Fibroblast of gingiva (primary cell): Measurements from ENCODE around the gene SPATA31A3.
"Not testable (repeated sequence)": the region's sequence is repeated elsewhere in the genome, so short reads cannot be mapped to it uniquely, and the experiment has no call there.

Source experiments
- DNase-seq: peaks from one replicate; pipeline ENCODE4 v3.0.0-alpha.2; 2011; ENCODE audit warnings: low read depth

Gene SPATA31A3

DNA sequence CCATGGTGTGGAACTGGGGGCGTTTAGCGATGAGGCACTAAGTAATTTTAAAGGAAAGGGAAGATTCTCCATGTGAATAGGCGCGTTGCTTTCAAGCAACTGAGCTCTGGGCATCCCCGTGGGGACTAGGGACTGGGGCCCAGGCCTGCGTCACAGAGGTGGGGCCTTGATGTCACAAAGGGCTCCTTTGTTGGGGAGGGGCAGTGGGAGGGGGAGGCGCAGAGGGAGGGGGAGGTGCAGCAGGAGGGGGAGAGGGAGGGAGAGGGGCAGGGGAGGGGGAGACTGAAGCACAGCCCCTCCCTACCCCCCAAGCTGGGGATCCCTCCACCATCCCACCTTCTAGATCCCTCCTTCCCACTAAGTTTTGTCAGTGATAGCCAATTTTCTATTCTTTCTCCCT lies at the start of gene SPATA31A3:
Gene SPATA31A3, minus strand, starts transcription at position 101 of the 400 bp plus-strand sequence. Its CDS starts 29 bp downstream, at position 72.
- DNase-seq, result not testable (repeated sequence)

DNA sequence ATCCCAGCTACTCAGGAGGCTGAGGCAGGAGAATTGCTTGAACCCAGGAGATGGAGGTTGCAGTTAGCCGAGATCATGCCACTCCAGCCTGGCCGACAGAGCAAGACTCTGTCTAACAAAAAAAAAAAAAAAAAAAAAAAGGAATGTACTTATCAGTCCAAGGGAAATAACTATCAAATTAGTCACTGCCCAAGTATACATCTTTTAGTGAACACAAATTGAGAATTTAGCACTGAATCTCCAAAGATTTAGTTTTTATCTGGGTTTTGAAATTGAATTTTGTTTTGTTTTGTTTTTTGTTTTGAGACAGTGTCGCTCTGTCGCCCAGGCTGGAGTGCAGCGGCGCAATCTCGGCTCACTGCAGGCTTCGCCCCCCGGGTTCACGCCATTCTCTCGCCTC lies 39.8 kb downstream of the SPATA31A3 start:
- not testable (repeated sequence) for DNase-seq

DNA sequence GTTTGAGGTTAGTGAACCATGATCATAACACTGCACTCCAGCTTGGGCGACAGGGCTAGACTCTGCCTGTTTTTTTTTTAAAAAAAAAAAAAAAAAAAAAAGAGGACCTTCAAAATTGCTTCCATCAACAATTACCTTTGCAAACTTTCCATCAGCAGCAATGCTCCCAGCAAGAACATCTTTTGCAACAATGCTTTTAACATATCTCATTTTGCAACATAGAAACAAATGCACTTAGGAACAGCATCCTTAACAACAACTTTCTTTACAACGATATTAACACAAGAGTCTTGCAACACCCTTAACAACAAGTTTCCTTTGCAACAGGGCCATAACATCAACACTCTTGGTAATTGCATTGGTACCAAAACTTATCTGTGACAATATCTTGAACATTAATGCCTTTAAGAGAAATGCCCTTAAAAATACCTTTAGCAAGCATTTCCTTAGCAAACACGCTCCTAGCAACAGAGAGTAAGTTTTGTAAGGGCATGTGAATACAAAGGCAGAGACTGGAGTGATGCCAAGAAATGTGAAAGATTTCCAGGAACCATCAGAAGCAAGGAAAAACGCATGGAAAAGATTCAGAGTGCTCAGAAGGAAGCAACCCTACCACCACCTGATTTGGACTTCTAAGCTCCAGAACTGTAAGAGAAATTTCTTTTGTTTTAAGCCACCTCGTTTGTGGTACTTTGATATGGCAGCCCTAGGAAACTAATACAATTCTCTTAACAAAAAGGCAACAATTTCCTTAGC lies 49.8 kb downstream of the SPATA31A3 start:
- not testable (repeated sequence) for DNase-seq

DNA sequence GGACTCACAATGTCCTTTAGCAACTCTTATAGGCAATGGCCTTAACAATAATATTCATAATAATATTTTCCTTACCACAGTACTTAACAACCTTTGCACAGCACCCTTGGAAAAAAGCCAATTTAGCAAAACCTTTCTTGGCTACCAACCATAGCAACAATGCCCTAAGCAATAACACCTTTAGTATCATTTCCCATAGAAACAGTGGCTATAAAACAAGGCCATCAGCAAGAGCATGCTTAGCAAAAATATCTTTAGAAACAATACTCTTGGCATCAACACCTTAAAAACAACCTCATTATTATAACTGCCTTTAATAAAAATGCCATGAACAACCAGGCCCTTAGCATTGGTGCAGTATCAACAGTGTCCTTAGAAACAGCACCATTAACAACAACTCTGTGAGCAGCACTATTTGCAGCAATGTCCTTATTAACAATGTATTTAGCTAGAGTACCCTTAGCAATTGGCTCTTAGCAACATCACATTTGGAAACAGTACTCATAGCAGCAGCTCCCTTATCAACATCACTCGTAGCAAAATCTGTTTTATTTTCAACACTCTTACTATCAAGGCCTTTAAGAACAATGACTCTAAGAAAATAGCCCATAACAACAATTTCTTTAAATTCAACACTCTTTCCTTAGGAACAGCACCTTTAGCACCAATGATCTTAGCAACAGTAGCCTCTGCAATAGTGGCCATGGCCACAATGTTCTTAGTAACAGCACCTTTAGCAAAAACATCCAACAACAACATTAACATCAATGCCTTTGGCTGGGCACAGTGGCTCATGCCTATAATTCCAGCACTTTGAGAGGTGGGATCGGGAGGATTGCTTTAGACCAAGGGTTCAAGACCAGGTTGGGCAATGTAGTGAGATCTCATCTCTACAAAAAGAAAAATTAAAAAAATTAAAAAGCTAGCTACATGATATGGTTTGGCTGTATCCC lies 52.2 kb downstream of the SPATA31A3 start:
- not testable (repeated sequence) for DNase-seq

DNA sequence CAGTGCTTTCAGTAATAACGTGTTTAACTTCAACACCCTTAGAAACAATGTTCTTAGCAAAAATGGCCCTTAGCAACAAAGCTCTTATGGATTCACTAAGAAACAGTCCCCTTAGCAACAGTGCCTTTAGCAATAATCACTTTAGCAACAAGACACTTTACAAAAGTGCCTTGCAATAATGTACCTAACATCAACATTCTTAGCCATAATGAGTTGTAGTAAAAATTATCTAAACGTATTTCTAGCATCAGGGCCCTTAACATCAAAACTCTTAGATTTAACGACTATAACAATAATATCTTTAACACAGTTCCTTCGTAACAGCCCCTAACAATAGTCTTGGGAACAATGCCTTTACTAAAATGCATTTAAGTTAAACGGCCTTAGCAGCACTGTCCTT lies 54.0 kb downstream of the SPATA31A3 start:
- not testable (repeated sequence) for DNase-seq

DNA sequence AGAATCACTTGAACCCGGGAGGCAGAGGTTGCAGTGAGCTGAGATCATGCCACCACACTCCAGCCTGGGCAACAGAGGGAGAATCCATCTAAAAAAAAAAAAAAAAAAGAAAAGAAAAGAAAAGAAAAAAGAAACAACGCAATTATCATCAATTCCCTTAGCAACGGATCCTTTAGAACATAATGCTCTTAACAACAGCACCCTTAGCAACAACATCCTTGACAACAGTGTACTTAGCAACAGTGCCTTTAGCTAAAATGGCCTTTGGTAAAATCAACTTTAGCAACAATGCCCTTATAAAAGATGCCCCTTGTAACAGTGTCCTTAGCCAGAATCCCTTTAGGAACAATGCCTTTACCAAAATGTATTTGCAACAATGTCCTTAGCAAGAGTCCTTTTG lies 54.7 kb downstream of the SPATA31A3 start:
- DNase-seq, result not testable (repeated sequence)
